ENCODE data around the gene RAB11FIP5.

DNA sequence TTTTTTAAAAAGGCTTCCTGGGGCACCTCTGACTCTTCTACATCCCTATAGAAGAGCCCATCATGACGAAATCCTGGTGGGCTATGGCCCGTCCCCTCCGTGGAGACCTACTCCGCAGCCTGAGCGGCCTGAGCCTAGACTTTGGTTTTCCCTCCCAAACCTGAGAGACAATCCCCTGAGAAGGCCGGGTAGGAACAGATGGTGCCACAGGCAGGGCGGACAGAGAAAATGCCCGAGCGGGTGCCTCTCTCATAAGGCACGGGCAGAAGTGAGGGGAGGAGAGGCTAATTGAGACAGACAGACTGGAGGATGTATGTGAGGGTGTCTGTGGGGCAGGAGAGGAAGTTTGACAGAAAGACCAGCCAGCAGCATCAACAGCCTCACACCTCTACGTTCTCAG lies 21.1 kb downstream of the RAB11FIP5 start:
- TF ChIP-seq, protein P1, sequence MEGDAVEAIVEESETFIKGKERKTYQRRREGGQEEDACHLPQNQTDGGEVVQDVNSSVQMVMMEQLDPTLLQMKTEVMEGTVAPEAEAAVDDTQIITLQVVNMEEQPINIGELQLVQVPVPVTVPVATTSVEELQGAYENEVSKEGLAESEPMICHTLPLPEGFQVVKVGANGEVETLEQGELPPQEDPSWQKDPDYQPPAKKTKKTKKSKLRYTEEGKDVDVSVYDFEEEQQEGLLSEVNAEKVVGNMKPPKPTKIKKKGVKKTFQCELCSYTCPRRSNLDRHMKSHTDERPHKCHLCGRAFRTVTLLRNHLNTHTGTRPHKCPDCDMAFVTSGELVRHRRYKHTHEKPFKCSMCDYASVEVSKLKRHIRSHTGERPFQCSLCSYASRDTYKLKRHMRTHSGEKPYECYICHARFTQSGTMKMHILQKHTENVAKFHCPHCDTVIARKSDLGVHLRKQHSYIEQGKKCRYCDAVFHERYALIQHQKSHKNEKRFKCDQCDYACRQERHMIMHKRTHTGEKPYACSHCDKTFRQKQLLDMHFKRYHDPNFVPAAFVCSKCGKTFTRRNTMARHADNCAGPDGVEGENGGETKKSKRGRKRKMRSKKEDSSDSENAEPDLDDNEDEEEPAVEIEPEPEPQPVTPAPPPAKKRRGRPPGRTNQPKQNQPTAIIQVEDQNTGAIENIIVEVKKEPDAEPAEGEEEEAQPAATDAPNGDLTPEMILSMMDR (IDR thresholded peaks at IDR 0.05), result no peak
- TF ChIP-seq POLR2A (IDR thresholded peaks at IDR 0.05), result no peak
- no peak for TF ChIP-seq EP300 (IDR thresholded peaks at IDR 0.05)
